ENCODE measurements around the gene EYA4.

- TF ChIP-seq CTCF (conservative IDR thresholded peaks at IDR 0.05; ENCODE audit: low read depth, low read length) (no peak), EZH2phosphoT487 (IDR thresholded peaks at IDR 0.05; ENCODE audit: borderline replicate concordance, low read length) (no peak), EZH2 (IDR thresholded peaks at IDR 0.05; ENCODE audit: low read length, unreplicated experiment) (no peak)
Measured at GRCh38 chr6:133241901-133242636, 912 bp downstream of the EYA4 start.

Measured in PC-3 (cell line).